Colonic mucosa (tissue), 4 donors: Measurements from ENCODE around the gene UBE2R2. TPM values are rescaled to one million over a fixed set of nuclear protein-coding genes. Genes with fewer than 3 reads are reported as not detected.
"Not testable (repeated sequence)": the region's sequence is repeated elsewhere in the genome, so short reads cannot be mapped to it uniquely, and the experiment has no call there.

Experiments
- DNase-seq: peaks from one replicate; pipeline ENCODE4 v3.0.0-alpha.2; 2020
- H3K27ac ChIP-seq: fragments of 200-600 bp; one replicate; pipeline ENCODE4 v1.8.0; 2021
- H3K27me3 ChIP-seq: fragments of 200-600 bp; one replicate; pipeline ENCODE4 v1.8.0; 2021
- H3K36me3 ChIP-seq: fragments of 200-600 bp; one replicate; pipeline ENCODE4 v1.8.0; 2021
- H3K4me1 ChIP-seq: fragments of 200-600 bp; one replicate; pipeline ENCODE4 v1.8.0; 2021; ENCODE audit warnings: mild to moderate bottlenecking
- H3K4me3 ChIP-seq: fragments of 200-600 bp; one replicate; pipeline ENCODE4 v1.8.0; 2021
- H3K9ac ChIP-seq, 2 donors: one replicate each; pipeline ENCODE4 v1.7.0; 2013; ENCODE audit warnings: control low read depth in 2 of 2, low read depth in 2 of 2, low read length in 2 of 2
- H3K9me3 ChIP-seq: fragments of 200-600 bp; one replicate; pipeline ENCODE4 v1.8.0; 2021
- intact Hi-C: fragments of 100-400 bp; cut with DNase I; formaldehyde crosslinking; loops from one replicate; pipeline ENCODE4 v1.14.1; 2022
- total RNA-seq, 2 donors: library from RNA; stranded (reverse); fragmentation: NEBNext Ultra II Directional in 1 of 2; extraction: Animal tissue kit (Norgen Biotek cat#: 25700) in 1 of 2; gene quantifications; one replicate each; pipeline ENCODE4 v1.2.1, GENCODE V29; 2021
- TF ChIP-seq, protein P1 (sequence below): fragments of 200-600 bp; IDR thresholded peaks from one replicate; pipeline ENCODE4 v1.8.0; 2022; ENCODE audit warnings: antibody characterized with exemption, mild to moderate bottlenecking
- donor health status: healthy.
- donor health status: DM: no; HTN: no; CAD: no.
- donor health status: DM: no; HTN: no; CAD: no.

The UBE2R2 gene, protein sequence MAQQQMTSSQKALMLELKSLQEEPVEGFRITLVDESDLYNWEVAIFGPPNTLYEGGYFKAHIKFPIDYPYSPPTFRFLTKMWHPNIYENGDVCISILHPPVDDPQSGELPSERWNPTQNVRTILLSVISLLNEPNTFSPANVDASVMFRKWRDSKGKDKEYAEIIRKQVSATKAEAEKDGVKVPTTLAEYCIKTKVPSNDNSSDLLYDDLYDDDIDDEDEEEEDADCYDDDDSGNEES
- total RNA-seq = 10 to 100 TPM; 31.4 to 46.0 TPM

DNA sequence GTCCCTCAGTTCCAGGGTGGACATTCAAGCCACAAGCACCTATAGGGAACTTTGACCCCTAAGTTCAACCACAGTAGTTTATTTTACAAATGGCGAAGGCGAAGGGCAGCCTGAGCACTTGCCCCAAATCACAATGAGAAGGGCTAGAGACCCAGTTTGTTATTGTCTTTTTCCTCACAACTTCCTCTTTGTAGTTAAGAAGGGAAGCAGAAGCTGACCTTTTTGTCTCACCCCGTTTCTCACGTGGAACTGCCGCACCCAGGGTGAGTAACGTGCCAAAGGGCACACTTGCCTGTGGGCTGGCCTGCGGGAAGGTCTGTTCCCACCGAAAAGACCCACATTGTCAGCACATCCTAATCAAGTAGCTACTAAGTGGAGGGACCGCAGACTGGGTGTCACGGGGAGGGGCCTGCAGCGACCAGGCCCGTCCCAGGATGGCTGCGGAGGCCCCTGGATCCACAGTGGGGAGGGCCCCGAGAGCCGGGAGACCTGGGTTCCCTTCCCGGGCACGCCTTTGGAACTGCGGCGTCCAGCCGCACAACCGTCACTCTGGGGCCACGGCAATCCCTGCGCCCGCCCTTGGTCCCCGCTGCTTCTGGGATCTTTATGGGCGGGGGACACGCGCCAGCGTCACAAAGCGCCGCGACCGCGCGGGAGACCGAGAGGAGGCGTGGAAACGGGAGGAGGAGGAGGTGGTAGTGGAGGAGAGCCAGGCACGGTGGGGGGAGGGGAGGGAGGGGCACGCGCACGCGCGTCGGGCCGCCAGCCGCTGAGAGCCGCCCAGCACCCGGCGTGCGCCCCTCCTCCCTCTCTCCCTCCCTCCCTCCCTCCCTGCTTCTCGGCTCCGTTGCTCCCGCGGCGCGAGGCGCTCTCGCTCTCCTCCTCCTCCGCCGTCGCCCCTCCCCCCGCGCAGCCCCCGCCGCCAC lies at the start of gene UBE2R2:
Gene UBE2R2, plus strand, starts transcription at position 834 of the 926 bp plus-strand sequence. CDS start 598 bp downstream, outside the sequence.
- peak; percentile 95 for DNase-seq
- TF ChIP-seq, protein P1, sequence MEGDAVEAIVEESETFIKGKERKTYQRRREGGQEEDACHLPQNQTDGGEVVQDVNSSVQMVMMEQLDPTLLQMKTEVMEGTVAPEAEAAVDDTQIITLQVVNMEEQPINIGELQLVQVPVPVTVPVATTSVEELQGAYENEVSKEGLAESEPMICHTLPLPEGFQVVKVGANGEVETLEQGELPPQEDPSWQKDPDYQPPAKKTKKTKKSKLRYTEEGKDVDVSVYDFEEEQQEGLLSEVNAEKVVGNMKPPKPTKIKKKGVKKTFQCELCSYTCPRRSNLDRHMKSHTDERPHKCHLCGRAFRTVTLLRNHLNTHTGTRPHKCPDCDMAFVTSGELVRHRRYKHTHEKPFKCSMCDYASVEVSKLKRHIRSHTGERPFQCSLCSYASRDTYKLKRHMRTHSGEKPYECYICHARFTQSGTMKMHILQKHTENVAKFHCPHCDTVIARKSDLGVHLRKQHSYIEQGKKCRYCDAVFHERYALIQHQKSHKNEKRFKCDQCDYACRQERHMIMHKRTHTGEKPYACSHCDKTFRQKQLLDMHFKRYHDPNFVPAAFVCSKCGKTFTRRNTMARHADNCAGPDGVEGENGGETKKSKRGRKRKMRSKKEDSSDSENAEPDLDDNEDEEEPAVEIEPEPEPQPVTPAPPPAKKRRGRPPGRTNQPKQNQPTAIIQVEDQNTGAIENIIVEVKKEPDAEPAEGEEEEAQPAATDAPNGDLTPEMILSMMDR = no peak
- Histone ChIP-seq H3K4me3 (peak within 1 kb of the TSS; percentile 83), H3K4me1 (peaks cover 10% of the 10 kb centered on the region), H3K9me3 (no peaks in the 10 kb centered on the region), H3K27ac (peak within 1 kb of the TSS; percentile 99), H3K36me3 (no peaks in the 10 kb centered on the region), H3K9ac (peak within 1 kb of the TSS; percentile 96 to 98), H3K27me3 (no peaks in the 10 kb centered on the region)
- intact Hi-C loops = no loop called here

DNA sequence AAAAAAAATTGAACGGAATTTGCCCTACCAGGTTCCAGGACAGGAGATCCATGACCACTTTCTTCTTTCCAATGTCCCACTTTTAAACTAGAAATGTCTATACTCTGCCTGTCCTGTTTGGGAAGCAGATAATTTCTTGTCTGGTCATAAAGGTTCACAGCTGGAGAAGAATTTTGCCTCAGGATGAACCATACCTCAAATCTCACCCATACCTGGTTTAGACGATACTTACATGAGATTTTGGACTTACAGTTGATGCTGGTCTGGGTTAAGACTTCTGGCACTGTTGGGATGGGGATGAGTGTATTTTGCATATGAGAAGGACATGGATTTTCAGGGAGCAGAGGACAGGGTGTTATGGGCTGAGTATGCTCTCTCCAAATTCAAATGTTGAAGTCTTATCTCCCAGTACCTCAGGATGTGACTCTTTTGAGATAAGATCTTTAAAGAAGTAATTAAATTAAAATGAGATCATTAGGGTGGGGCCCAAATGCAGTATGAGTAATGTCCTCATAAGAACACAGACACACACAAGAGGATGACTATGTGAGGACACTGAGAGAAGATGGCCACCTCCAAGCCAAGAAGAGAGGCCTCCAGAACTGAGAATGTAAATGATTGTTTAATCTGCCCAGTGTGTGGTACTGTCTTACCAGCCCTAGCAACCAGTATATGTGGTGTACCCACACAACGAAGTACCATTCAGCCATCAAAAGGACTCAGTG lies 46.6 kb upstream of the UBE2R2 start:
- intact Hi-C loops, H3K27ac ChIP-seq, H3K36me3 ChIP-seq, H3K27me3 ChIP-seq, H3K9ac ChIP-seq, H3K4me1 ChIP-seq, DNase-seq, H3K9me3 ChIP-seq, H3K4me3 ChIP-seq: not testable (repeated sequence)

DNA sequence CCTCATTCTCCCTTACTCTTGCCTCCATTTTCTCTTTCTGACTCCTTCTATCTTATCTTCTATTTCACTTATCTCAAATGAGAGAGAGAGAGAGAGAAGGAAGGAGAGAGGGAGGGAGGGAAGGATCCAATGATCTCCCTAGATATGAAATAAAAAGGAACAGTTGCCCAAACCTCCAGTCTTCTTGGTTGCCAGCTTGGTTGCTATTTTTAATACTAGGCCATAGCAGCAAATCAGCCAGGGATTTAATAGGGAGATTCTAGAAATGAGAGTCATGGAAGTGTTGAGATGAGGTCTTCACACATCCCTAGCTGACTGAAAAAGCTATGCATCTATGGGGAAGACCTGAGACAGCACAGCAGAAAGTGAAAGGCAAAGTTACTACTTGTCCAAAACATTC lies 43.8 kb upstream of the UBE2R2 start:
- H3K9me3 ChIP-seq, H3K27ac ChIP-seq, H3K27me3 ChIP-seq, intact Hi-C loops, H3K9ac ChIP-seq, H3K36me3 ChIP-seq, H3K4me3 ChIP-seq, H3K4me1 ChIP-seq, DNase-seq: not testable (repeated sequence)

DNA sequence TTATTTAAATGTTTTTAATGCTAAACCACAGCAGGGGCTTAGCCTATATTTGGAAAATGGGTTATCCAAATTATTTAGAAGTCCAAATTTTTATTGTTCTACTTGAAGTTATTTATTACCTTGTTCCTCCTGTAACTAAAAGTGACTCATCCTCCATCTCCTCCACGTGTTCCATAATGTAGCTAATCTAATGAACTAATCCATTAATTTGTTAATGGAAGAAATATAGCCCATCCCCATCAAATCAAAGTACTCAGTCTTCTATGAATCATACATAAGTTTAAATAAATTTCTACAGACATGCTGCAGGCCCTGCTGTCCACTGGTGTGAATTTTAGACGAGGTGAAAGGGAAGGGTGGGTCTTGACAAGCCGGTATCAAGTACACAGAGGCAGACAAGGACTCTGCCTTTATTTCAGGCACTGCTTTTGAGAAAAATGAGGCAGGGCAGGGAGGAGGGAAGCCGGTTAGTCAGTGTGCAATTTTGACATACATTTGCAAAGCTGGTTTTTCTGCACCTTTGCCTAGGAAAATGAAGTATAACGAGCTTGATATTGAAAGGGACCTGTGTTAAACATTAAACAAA lies 42.8 kb upstream of the UBE2R2 start:
- H3K27me3 ChIP-seq, H3K36me3 ChIP-seq, H3K9ac ChIP-seq, H3K9me3 ChIP-seq, intact Hi-C loops, H3K4me3 ChIP-seq, H3K4me1 ChIP-seq: not testable (repeated sequence)
- peak overlapping the region; percentile 11 for H3K27ac ChIP-seq
- peak; percentile 37 for DNase-seq

DNA sequence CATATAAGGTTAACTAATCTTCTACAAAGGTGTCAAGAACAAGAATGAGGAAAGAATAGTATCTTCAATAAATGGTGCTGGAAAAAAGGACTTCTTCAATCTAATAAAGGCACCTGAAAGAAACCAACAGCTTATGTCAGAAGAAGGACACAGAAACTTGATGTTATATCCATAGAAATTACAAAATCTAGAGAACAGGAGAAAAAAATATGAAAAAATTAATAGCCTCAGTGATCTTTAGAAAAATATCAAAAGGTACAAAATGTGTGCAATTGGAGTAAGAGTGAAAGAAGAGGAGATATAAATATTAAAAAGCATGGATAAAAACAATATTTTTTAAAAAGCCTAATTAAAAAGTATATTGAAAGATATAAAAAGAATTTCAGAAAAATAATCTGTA lies 40.4 kb upstream of the UBE2R2 start:
- Histone ChIP-seq H3K36me3 (no peaks in the 10 kb centered on the region), H3K27me3 (no peaks in the 10 kb centered on the region), H3K4me3 (no peak overlapping the region), H3K9ac (no peak overlapping the region), H3K27ac (no peak overlapping the region), H3K9me3 (no peaks in the 10 kb centered on the region), H3K4me1 (peaks cover 4% of the 10 kb centered on the region)
- TF ChIP-seq, protein P1 = no peak
- DNase-seq = no peak
- intact Hi-C loops = loop anchor here (5.0 kb wide), 1 partner anchor 39 kb away; no protein-coding TSS in a partner anchor

DNA sequence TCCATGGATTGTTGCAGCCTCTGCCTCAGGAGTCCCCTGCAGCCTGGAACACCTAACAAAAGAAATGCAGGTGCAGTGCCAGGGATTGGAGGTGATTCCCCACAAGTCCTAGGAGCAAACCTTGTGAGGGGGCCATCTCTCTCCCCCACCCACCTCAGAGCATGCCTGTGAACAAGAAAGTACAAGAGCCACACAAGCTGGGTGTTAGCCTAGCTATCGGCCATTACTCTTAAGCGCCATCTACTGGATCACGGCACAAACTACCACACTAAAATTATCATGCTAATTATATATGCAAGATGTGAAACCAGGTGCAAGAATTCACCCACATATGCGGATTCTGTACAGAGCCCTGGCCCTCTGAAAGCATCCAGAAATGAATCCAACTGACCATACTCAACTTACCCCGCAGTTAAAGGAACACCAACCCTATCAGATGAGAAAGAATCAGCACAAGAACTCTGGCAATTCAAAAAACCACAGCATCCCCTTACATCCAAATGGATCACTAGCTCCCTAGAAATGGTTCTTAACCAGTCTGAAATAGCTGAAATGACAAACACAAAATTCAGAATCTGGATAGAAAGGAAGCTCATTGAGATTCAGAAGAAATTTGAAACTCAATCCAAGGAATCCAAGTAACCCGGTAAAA lies 38.1 kb upstream of the UBE2R2 start:
- H3K4me3 ChIP-seq = no peak overlapping the region
- no peaks in the 10 kb centered on the region for H3K27me3 ChIP-seq
- no peak overlapping the region for H3K9ac ChIP-seq
- TF ChIP-seq, protein P1 = peak; percentile 62
- H3K27ac ChIP-seq = no peak overlapping the region
- intact Hi-C loops = loop anchor here (5.0 kb wide), 1 partner anchor 42 kb away; no protein-coding TSS in a partner anchor
- H3K4me1 ChIP-seq = peaks cover 4% of the 10 kb centered on the region
- H3K9me3 ChIP-seq = no peaks in the 10 kb centered on the region
- peak; percentile 70 for DNase-seq
- H3K36me3 ChIP-seq = no peaks in the 10 kb centered on the region
